Large intestine (tissue), 3 donors: ENCODE results near the gene UGT1A9. TPM values are rescaled to one million over a fixed set of nuclear protein-coding genes. Genes with fewer than 3 reads are reported as not detected.

Experiments used
- DNase-seq, 2 donors: peaks; one replicate each; pipeline versions ENCODE4 v3.0.0 to v3.0.0-alpha.2; 2013
- H3K27ac ChIP-seq: one replicate; pipeline ENCODE4 v1.5.1; 2013; ENCODE audit warnings: low read length
- H3K27me3 ChIP-seq: 2 replicates; pipeline ENCODE4 v1.6.1; 2013; ENCODE audit warnings: low read length; ENCODE audit not compliant: control insufficient read depth, insufficient read depth
- H3K36me3 ChIP-seq: 2 replicates; pipeline ENCODE4 v1.6.1; 2013; ENCODE audit warnings: low read length; ENCODE audit not compliant: control insufficient read depth, insufficient read depth
- H3K4me1 ChIP-seq: one replicate; pipeline ENCODE4 v1.6.1; 2013; ENCODE audit warnings: low read length; ENCODE audit not compliant: control insufficient read depth, insufficient read depth
- H3K4me3 ChIP-seq: one replicate; pipeline ENCODE4 v1.5.1; 2013; ENCODE audit warnings: low read length
- H3K9me3 ChIP-seq: one replicate; pipeline ENCODE4 v1.6.1; 2013; ENCODE audit warnings: mild to moderate bottlenecking, low read depth, low read length, moderate library complexity; ENCODE audit not compliant: control insufficient read depth
- WGBS: methylation state at CpG from one replicate; pipeline ENCODE4 v1.1.5; 2013; ENCODE audit warnings: low lambda C conversion rate; ENCODE audit not compliant: insufficient coverage; 5-methylcytosine and 5-hydroxymethylcytosine counted together
- polyA plus RNA-seq: library from polyadenylated mRNA; unstranded; fragments of 120-200 nt; gene quantifications from one replicate; pipeline ENCODE4 v1.2.1, GENCODE V29; 2013

Gene UGT1A9
- polyA plus RNA-seq, 1 donor: not detected

GRCh38 chr2:233679196-233679595 lies 7.5 kb downstream of the UGT1A9 start:
- Histone ChIP-seq H3K27ac (no peak overlapping the region), H3K27me3 (no peaks in the 10 kb centered on the region), H3K4me3 (no peak overlapping the region), H3K9me3 (no peaks in the 10 kb centered on the region), H3K4me1 (no peaks in the 10 kb centered on the region), H3K36me3 (no peaks in the 10 kb centered on the region)
- no peak for DNase-seq
- WGBS: 67% methylated on average over 1 of the region's 4 CpGs

GRCh38 chr2:233680361-233681045 lies 8.8 kb downstream of the UGT1A9 start:
- Histone ChIP-seq H3K27ac (no peak overlapping the region), H3K4me1 (no peaks in the 10 kb centered on the region), H3K27me3 (no peaks in the 10 kb centered on the region), H3K36me3 (no peaks in the 10 kb centered on the region), H3K9me3 (no peaks in the 10 kb centered on the region), H3K4me3 (no peak overlapping the region)
- DNase-seq: no peak
- WGBS: no CpG with 5 or more reads among the region's 4 CpGs

GRCh38 chr2:233681521-233682099 lies 9.9 kb downstream of the UGT1A9 start, which contains the start of gene UGT1A7:
TSS of gene UGT1A7 (plus strand) at chr2:233681901. CDS start at chr2:233681938, 37 bp downstream.
- WGBS: 44% methylated on average over 2 of the region's 5 CpGs
- DNase-seq: no peak
- Histone ChIP-seq H3K36me3 (no peaks in the 10 kb centered on the region), H3K9me3 (no peaks in the 10 kb centered on the region), H3K27ac (no peak within 1 kb of the TSS), H3K27me3 (no peaks in the 10 kb centered on the region), H3K4me1 (no peaks in the 10 kb centered on the region), H3K4me3 (no peak within 1 kb of the TSS)

DNA sequence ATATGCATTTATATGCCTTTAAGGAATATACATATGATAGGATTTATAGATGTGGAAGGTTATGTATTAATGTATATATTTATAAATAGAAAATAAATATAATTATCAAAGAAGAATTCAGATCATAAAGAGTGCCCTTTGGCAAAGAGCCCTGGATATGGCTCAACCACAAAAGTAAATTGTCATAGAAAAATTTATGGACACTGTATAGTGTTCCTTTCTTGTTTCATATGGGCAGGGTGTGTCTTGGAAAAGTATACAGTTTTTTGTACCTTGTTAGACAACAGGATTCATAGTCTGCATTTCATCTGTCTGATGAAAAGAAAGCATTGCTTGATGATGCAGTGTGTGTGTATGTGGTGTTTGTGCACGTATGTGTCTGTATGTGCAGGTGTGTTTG lies 12.9 kb downstream of the UGT1A9 start:
- DNase-seq: no peak
- Histone ChIP-seq H3K4me1 (no peaks in the 10 kb centered on the region), H3K36me3 (no peaks in the 10 kb centered on the region), H3K4me3 (no peak overlapping the region), H3K27me3 (no peaks in the 10 kb centered on the region), H3K27ac (no peak overlapping the region), H3K9me3 (no peaks in the 10 kb centered on the region)
- WGBS: no CpG with 5 or more reads among the region's 1 CpG

DNA sequence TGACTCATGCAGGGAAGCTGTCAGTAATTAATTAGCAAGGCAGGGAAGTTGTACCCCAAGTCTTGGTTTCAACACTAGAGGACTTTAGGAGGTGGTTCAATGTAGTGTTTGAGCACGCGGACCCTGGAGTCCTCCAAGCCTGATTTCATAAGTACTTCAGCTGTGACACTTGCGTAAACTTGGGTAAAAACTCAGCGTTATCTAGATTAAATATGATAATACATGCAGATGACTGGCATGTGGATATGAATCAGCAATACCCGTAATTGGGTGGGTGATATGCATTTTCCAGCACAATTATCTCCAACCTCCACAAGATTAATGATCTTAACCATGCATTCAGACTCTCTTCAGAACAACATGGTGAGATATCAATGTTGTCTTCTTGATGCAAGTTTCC lies 15.2 kb downstream of the UGT1A9 start:
- no CpG with 5 or more reads among the region's 5 CpGs for WGBS
- DNase-seq: no peak
- H3K4me1 ChIP-seq: no peaks in the 10 kb centered on the region
- H3K36me3 ChIP-seq: no peaks in the 10 kb centered on the region
- no peaks in the 10 kb centered on the region for H3K27me3 ChIP-seq
- H3K27ac ChIP-seq: no peak overlapping the region
- no peaks in the 10 kb centered on the region for H3K9me3 ChIP-seq
- no peak overlapping the region for H3K4me3 ChIP-seq

- no peak overlapping the region for H3K27ac ChIP-seq
- no peaks in the 10 kb centered on the region for H3K36me3 ChIP-seq
- no peak overlapping the region for H3K4me3 ChIP-seq
- no peaks in the 10 kb centered on the region for H3K9me3 ChIP-seq
- 85% methylated on average over 4 of the region's 5 CpGs for WGBS
- no peak for DNase-seq
- H3K27me3 ChIP-seq: no peaks in the 10 kb centered on the region
- H3K4me1 ChIP-seq: no peaks in the 10 kb centered on the region
These were observed 16.6 kb downstream of the UGT1A9 start for GRCh38 chr2:233688341-233688740.

GRCh38 chr2:233689031-233689430 lies 17.3 kb downstream of the UGT1A9 start:
- no peak for DNase-seq
- Histone ChIP-seq H3K9me3 (no peaks in the 10 kb centered on the region), H3K27ac (no peak overlapping the region), H3K4me3 (no peak overlapping the region), H3K36me3 (no peaks in the 10 kb centered on the region), H3K4me1 (no peaks in the 10 kb centered on the region), H3K27me3 (no peaks in the 10 kb centered on the region)

DNA sequence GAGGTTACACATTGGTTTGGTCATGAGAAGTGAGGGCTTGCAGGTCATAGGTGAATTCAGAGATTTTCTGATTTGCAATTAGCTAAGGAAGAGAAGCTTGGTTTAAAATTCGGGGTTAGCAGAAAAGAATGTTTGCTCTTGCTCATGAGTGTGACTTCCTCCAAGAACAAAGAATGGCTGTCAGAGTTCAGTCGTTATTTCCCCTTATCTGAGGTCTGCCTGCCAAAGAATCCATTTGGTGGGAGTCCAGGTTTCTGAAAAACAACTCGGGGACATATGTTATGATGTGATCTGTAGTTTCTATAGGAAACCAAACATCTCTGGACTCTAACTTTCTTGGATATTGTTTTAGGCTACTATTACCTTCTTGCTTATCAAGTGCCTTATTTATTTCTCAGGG lies 17.8 kb downstream of the UGT1A9 start:
- DNase-seq: no peak
- no peaks in the 10 kb centered on the region for H3K9me3 ChIP-seq
- H3K36me3 ChIP-seq: no peaks in the 10 kb centered on the region
- H3K4me1 ChIP-seq: no peaks in the 10 kb centered on the region
- H3K27me3 ChIP-seq: no peaks in the 10 kb centered on the region
- no CpG with 5 or more reads among the region's 3 CpGs for WGBS
- H3K4me3 ChIP-seq: no peak overlapping the region
- H3K27ac ChIP-seq: no peak overlapping the region

- H3K9me3 ChIP-seq: no peaks in the 10 kb centered on the region
- DNase-seq: no peak
- no peak overlapping the region for H3K27ac ChIP-seq
- no CpG with 5 or more reads among the region's 4 CpGs for WGBS
- H3K4me3 ChIP-seq: no peak overlapping the region
- H3K36me3 ChIP-seq: no peaks in the 10 kb centered on the region
- no peaks in the 10 kb centered on the region for H3K27me3 ChIP-seq
- H3K4me1 ChIP-seq: no peaks in the 10 kb centered on the region
These were observed 18.7 kb downstream of the UGT1A9 start for GRCh38 chr2:233690444-233690843.

DNA sequence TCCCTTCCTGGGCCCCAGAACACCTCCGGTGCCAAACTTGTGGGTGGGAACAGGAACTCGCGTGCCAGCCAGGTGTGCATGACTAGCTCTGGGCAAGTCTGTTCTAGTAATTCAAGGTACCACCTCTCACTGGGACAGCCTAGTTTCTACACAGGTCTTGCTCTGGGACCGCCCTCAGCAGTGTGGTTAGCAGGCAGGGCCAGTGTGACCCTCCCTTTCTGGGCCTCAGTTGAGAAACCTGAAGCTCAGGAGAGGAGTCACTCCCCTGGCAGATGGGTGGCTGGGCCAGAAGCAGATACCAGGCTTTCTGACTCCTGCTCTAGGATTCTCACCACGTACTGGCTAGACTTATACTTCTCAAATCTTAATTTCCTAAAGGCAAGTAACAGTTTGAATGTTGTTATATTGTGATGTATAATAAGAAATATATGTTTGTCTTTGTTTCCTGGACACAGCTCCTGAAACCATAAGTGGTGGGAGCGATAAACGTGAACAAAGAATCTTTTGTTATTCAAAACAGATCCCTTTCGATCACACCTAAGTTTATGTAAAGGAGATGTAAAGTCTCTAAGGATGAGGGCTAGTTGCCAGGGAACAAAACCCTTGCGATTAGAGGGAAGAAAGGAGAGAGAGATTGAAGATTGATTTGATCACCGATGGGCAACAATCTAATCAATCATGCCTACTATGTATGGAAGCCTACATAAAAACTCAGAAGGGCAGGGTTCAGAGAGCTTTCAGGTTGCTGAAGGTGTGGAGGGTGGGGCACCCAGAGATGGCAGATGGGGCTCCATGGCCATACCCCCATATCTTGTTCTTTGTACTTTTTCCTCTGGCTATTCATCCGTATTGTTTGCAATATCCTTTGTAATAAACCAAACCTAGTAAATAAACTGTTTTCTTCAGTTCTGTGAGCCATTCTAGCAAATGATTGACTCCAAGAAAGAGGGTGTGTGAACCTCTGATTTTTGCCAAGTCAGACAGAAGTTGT lies 20.0 kb downstream of the UGT1A9 start:
- Histone ChIP-seq H3K27ac (no peak overlapping the region), H3K9me3 (no peaks in the 10 kb centered on the region), H3K4me3 (no peak overlapping the region), H3K36me3 (no peaks in the 10 kb centered on the region), H3K4me1 (no peaks in the 10 kb centered on the region), H3K27me3 (no peaks in the 10 kb centered on the region)
- WGBS: 83% methylated on average over 2 of the region's 11 CpGs
- DNase-seq: no peak
